ENCODE measurements around the gene GPR160.

GRCh38 chr3:170130532-170130931, 92.7 kb downstream of the GPR160 start:
- TF ChIP-seq CTCF (IDR thresholded peaks at IDR 0.05; ENCODE audit: low read depth, low read length): no peak
- no peak for TF ChIP-seq MAX (IDR thresholded peaks at IDR 0.05; ENCODE audit: low read depth, low read length)
- no peak for TF ChIP-seq POLR2A (IDR thresholded peaks at IDR 0.05; ENCODE audit: extremely low read depth, insufficient read length)

Measured in NB4 (cell line).